DND-41 (cell line): Measurements from ENCODE around the gene MOB3B.

Experiments used
- ATAC-seq: fragments of 200-7000 bp; cut with Tn5 transposase; 3 replicates; pipeline ENCODE4 v1.9.1; 2021; ENCODE audit warnings: low read depth; ENCODE audit not compliant: insufficient read depth
- DNase-seq: peaks from one replicate; pipeline ENCODE4 v3.0.0-alpha.2; 2020
- H2AFZ ChIP-seq: 2 replicates; pipeline ENCODE4 v1.6.0; 2012; ENCODE audit warnings: low read depth, low read length
- H3K27ac ChIP-seq: 2 replicates; pipeline ENCODE4 v1.5.1; 2012; ENCODE audit warnings: low read length, inconsistent platforms
- H3K27me3 ChIP-seq: fragments of 200-600 bp; sonication (generic); 2 replicates; pipeline ENCODE4 v1.6.0; 2012; ENCODE audit warnings: low read length, mild to moderate bottlenecking, inconsistent platforms; ENCODE audit not compliant: insufficient read depth, poor library complexity
- H3K36me3 ChIP-seq: 2 replicates; pipeline ENCODE4 v1.5.1; 2012; ENCODE audit warnings: low read length, inconsistent platforms; ENCODE audit not compliant: insufficient read depth
- H3K4me1 ChIP-seq: 2 replicates; pipeline ENCODE4 v1.5.1; 2012; ENCODE audit warnings: mild to moderate bottlenecking, low read length; ENCODE audit not compliant: insufficient read depth
- H3K4me2 ChIP-seq: 2 replicates; pipeline ENCODE4 v1.6.0; 2012; ENCODE audit warnings: mild to moderate bottlenecking, moderate library complexity, low read length, inconsistent platforms; ENCODE audit not compliant: insufficient read depth
- H3K4me3 ChIP-seq, 2 experiments: fragments of 200-600 bp in 1 of 2; shearing (Covaris generic) in 1 of 2; 2 replicates each; pipeline ENCODE4 v1.5.1; 2012 to 2016; ENCODE audit warnings: inconsistent platforms in 2 of 2, low read length in 2 of 2, mild to moderate bottlenecking in 2 of 2, low read depth in 1 of 2, moderate library complexity in 1 of 2
- H3K79me2 ChIP-seq: 2 replicates; pipeline ENCODE4 v1.6.0; 2012; ENCODE audit warnings: low read length, inconsistent platforms; ENCODE audit not compliant: insufficient read depth
- H3K9ac ChIP-seq: 2 replicates; pipeline ENCODE4 v1.6.0; 2012; ENCODE audit warnings: low read depth, mild to moderate bottlenecking, inconsistent platforms, low read length, moderate library complexity
- H3K9me3 ChIP-seq: 2 replicates; pipeline ENCODE4 v1.5.1; 2012; ENCODE audit warnings: low read length, moderate library complexity, mild to moderate bottlenecking, inconsistent platforms; ENCODE audit not compliant: insufficient read depth, severe bottlenecking
- H4K20me1 ChIP-seq: 2 replicates; pipeline ENCODE4 v1.6.0; 2012; ENCODE audit warnings: low read length; ENCODE audit not compliant: insufficient read depth
- CTCF ChIP-seq: IDR thresholded peaks from 2 replicates; pipeline ENCODE4 v1.5.1; 2012; ENCODE audit warnings: borderline replicate concordance, low read length, moderate library complexity, mild to moderate bottlenecking; ENCODE audit not compliant: poor library complexity, severe bottlenecking; ENCODE audit errors: extremely low read depth
- EZH2 ChIP-seq: IDR thresholded peaks from 3 replicates; pipeline ENCODE4 v1.6.1; 2012; ENCODE audit warnings: borderline replicate concordance, low read depth, mild to moderate bottlenecking, moderate library complexity, low read length, inconsistent platforms; ENCODE audit not compliant: severe bottlenecking

Gene MOB3B

GRCh38 chr9:27359763-27360162 lies 169.9 kb downstream of the MOB3B start:
- no peak overlapping the region for H3K4me3 ChIP-seq
- H3K27me3 ChIP-seq, result no peaks in the 10 kb centered on the region
- no peaks in the 10 kb centered on the region for H3K4me1 ChIP-seq
- H3K4me2 ChIP-seq, result no peak overlapping the region
- H4K20me1 ChIP-seq, result no peaks in the 10 kb centered on the region
- no peak overlapping the region for H2AFZ ChIP-seq
- no peak overlapping the region for H3K9ac ChIP-seq
- ATAC-seq, result no peak
- H3K9me3 ChIP-seq, result no peaks in the 10 kb centered on the region
- no peak overlapping the region for H3K27ac ChIP-seq
- TF ChIP-seq CTCF, result no peak
- no peak for TF ChIP-seq EZH2
- H3K36me3 ChIP-seq, result no peaks in the 10 kb centered on the region
- no peaks in the 10 kb centered on the region for H3K79me2 ChIP-seq
- DNase-seq, result no peak

DNA sequence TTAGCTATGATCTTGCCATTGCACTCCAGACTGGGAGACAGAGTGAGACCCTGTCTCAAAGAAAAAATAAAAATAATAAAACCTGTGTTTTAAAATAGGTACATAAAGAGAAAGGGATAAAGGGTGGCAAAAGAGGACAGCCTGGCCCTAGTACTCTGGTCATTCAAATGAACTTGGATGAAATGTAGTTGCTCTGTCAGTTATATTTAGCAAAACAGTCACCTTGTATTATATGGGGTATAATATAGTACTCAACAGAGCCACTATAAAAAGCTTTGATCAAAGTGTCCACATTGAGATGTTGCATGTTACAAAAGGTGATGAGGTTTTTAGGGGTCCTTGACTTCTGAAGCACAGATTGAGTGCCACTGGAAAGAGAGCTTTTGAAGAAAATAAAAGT lies 171.6 kb downstream of the MOB3B start:
- DNase-seq (no peak), ATAC-seq (no peak)
- H3K4me1 ChIP-seq, result no peaks in the 10 kb centered on the region

GRCh38 chr9:27356446-27356845 lies 173.2 kb downstream of the MOB3B start:
- ATAC-seq, result no peak
- Histone ChIP-seq H3K4me2 (no peak overlapping the region), H3K36me3 (no peaks in the 10 kb centered on the region), H3K4me1 (no peaks in the 10 kb centered on the region), H3K79me2 (no peaks in the 10 kb centered on the region), H3K4me3 (no peak overlapping the region), H2AFZ (no peak overlapping the region), H3K27ac (no peak overlapping the region), H3K27me3 (no peaks in the 10 kb centered on the region), H4K20me1 (no peaks in the 10 kb centered on the region), H3K9ac (no peak overlapping the region), H3K9me3 (no peaks in the 10 kb centered on the region)
- no peak for DNase-seq
- TF ChIP-seq CTCF (no peak), EZH2 (no peak)

More for the DNA sequence above, 171.6 kb downstream of the MOB3B start:
- Histone ChIP-seq H3K9ac (no peak overlapping the region), H2AFZ (no peak overlapping the region), H3K4me2 (no peak overlapping the region), H3K27me3 (no peaks in the 10 kb centered on the region), H3K9me3 (no peaks in the 10 kb centered on the region), H3K79me2 (no peaks in the 10 kb centered on the region), H3K36me3 (no peaks in the 10 kb centered on the region), H4K20me1 (no peaks in the 10 kb centered on the region), H3K27ac (no peak overlapping the region), H3K4me3 (no peak overlapping the region)
- no peak for TF ChIP-seq EZH2
- TF ChIP-seq CTCF, result no peak

DNA sequence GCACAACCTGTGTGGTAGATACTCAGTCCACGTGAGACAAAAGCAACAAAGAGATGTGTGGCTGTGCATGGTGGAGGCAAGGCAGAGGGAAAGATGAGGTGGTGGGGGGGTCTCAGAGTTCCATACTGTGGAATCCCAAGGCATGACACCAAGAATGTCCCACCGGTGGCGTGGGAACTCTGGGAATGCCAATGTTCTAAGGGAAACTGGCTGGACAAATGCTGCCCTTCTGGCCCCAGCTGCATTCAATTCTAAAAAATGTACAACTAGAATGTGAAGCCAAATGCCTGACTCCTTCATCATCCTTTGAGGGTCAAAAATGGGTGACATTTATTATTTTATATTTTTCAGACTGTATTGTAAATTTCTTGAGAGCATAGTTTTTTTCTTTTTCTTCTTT lies 174.4 kb downstream of the MOB3B start:
- ATAC-seq (no peak), DNase-seq (no peak)
- no peaks in the 10 kb centered on the region for H3K9me3 ChIP-seq
- no peak overlapping the region for H2AFZ ChIP-seq
- no peak overlapping the region for H3K4me2 ChIP-seq
- H3K9ac ChIP-seq, result no peak overlapping the region
- no peaks in the 10 kb centered on the region for H4K20me1 ChIP-seq
- H3K36me3 ChIP-seq, result no peaks in the 10 kb centered on the region
- H3K27ac ChIP-seq, result no peak overlapping the region
- H3K4me1 ChIP-seq, result no peaks in the 10 kb centered on the region
- no peaks in the 10 kb centered on the region for H3K27me3 ChIP-seq
- H3K79me2 ChIP-seq, result no peaks in the 10 kb centered on the region
- TF ChIP-seq CTCF (no peak), EZH2 (no peak)
- H3K4me3 ChIP-seq, result no peak overlapping the region
